Retinal pigment epithelial cell (primary cell): Measurements from ENCODE around the gene KIAA0513.

Experiments used
- DNase-seq: peaks from one replicate; pipeline ENCODE4 v3.0.0-alpha.2; 2010; ENCODE audit warnings: low read depth
- H3K4me3 ChIP-seq: 2 replicates; pipeline ENCODE4 v1.5.1; 2011; ENCODE audit warnings: mild to moderate bottlenecking, low read length, control low read depth, moderate library complexity
- TF ChIP-seq, protein P1 (sequence below): conservative IDR thresholded peaks from 2 replicates; pipeline ENCODE4 v1.5.1; 2011; ENCODE audit warnings: low read depth, low read length, control low read depth, inconsistent platforms

KIAA0513 gene

DNA sequence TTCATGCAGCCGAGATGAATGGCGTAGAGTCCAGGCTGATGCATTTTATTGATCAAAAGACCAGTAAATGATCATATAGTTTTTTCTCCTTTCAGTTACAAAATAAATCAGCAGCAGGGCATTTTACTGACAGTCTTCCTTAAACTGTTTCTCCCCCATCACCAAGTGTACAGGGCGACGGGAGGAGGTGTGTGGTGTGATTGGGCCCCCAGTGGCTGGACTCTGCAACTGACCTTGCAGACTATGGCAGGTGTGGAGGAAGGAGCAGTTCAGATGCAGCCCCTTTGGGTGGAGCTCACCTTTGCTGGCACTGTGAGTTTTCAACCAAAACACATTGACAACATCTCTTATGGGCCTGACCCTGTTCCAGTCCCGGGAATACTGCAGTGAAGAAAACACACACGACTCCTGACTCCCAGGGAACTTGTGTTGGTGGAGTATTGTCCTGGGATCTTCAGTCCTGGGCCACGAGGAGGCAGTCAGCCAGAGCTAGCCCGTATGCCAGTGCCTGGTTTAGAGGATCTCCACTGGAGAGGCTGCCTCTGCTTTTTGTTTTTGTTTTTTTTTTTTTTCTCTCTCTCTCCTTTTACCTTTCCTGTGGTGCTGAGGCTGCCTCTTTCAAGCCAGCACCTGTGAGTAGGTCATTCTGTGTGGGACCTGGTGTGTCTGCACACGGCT, 29.8 kb downstream of the KIAA0513 start:
- DNase-seq = no peak
- TF ChIP-seq, protein P1, sequence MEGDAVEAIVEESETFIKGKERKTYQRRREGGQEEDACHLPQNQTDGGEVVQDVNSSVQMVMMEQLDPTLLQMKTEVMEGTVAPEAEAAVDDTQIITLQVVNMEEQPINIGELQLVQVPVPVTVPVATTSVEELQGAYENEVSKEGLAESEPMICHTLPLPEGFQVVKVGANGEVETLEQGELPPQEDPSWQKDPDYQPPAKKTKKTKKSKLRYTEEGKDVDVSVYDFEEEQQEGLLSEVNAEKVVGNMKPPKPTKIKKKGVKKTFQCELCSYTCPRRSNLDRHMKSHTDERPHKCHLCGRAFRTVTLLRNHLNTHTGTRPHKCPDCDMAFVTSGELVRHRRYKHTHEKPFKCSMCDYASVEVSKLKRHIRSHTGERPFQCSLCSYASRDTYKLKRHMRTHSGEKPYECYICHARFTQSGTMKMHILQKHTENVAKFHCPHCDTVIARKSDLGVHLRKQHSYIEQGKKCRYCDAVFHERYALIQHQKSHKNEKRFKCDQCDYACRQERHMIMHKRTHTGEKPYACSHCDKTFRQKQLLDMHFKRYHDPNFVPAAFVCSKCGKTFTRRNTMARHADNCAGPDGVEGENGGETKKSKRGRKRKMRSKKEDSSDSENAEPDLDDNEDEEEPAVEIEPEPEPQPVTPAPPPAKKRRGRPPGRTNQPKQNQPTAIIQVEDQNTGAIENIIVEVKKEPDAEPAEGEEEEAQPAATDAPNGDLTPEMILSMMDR = peak; percentile 43
- no peak overlapping the region for H3K4me3 ChIP-seq

DNA sequence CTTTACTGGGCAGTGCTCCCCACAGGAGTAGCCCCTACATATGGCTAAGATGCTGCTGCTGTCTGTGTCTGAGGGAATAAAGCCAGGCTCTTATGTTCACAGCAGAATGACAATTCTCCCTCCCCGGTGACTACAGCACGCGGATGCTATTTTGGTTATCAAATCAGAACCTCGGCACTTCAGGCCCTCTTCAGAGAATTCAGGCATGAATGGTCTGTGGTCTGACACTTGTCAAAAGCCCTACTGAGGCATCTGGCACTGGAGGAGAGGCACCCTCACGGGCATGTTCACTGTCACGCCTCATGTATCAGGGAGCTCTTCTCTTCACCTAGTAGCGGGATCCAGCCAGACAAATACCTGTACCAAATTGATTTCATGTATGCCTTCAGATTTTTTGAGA, 30.4 kb downstream of the KIAA0513 start:
- no peak overlapping the region for H3K4me3 ChIP-seq
- TF ChIP-seq, protein P1 = no peak
- no peak for DNase-seq

DNA sequence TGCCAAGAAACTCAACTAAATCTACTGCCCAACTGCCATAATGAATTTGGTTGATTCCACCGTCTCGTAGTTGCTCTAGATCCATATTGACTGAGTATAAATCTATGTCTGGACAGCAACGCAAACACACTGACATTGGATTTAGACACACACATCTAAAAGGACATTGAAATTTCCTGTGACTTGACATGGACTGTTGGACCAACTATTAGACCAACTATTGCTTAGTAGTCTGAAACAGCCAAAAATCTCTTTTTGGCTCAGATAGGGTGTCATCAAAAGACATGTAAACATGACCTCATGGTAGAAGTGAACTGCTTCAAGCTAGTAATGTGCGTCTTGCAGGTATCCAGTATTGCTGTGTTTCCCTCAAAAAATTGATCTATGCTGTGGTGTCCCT, 31.3 kb downstream of the KIAA0513 start:
- TF ChIP-seq, protein P1 = no peak
- H3K4me3 ChIP-seq = no peak overlapping the region

DNA sequence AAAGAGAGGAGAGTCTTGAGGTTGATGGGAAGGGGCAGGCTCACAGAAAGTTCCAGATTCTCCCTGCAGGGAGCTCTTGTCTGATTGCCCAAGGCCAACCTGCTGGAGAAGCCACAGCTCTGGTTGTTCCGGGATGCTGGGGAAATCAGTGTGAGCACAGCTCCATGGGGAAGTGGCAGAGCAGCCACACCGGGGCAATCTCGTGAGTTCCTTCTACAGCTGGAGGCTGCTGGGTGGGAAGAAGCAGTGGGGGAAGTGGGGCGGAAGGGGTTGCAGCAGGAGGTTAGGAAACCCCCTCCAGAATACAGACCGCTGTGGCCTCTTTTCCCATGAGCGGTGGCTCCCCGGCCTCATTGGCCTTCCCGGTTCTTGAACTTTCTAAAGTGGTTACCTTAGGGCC, 34.0 kb downstream of the KIAA0513 start:
- no peak overlapping the region for H3K4me3 ChIP-seq
- DNase-seq = no peak
- TF ChIP-seq, protein P1 = no peak

More for the DNA sequence above, 31.3 kb downstream of the KIAA0513 start:
- no peak for DNase-seq

DNA sequence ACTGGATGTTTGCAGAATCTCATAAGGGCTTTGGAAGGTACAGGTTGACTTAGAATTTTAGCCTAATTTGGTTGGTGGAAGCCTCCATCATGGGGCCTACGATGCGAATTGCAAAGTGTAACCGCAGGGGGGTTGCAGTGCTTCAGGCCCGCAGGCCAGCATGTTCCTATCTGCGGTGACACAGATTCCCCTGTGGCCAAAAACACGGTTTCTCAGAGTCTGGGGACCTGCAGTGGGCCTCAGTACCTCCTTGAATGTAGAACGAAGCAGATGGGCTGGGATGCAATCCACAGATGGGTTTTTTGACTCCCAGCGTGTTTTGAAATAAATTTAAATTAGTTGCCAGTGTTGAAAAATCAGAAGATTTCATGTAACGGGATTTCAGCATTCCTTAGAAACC, 34.7 kb downstream of the KIAA0513 start:
- no peak for DNase-seq
- TF ChIP-seq, protein P1 = no peak
- no peak overlapping the region for H3K4me3 ChIP-seq

DNA sequence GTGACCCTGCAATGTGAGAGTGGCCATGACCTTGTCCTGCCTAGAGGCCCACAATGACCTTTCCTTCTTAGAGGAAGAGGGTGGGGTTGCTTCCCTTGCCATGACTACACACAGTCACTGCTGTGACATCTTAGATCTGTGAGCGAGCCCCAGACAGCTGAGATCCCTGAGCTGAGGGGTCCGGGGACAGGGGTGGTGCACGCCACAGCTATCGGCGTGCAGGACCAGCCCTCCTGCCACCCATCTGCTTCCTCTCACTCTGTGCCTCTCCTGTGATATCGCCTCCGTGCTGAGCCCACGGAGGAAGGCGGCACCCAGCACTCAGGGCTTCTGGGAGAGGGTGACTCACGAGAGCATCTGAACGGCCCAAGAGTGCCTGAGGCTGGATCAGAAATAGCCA, 35.2 kb downstream of the KIAA0513 start:
- no peak overlapping the region for H3K4me3 ChIP-seq
- no peak for DNase-seq
- TF ChIP-seq, protein P1 = no peak

DNA sequence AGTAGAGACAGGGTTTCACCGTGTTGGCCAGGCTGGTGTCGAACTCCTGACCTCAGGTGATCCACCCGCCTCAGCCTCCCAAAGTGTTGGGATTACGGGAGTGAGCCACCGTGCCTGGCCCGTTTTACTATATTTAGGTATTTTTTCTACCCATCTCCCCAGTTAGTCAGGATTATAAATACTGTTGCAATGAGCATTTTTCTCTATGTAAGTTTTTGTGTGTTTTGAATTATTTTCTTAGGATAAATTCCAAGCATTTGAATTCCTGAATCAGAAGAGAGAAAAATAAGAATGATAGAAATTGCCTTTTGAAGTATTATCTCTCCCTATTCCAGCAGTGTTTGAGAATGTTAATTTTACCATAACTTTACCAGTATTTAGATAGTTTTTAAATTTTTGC, 36.6 kb downstream of the KIAA0513 start:
- no peak for DNase-seq
- TF ChIP-seq, protein P1 = no peak
- no peak overlapping the region for H3K4me3 ChIP-seq
